AML-193 (cell line): Measurements from ENCODE around the gene KLHL2.
"Not testable (repeated sequence)": the region's sequence is repeated elsewhere in the genome, so short reads cannot be mapped to it uniquely, and the experiment has no call there.

Experiments
- DNase-seq, 2 experiments: peaks; one replicate each; lab custom pipeline; 2025; lab: John Stamatoyannopoulos, UW

Gene KLHL2

GRCh38 chr4:165234766-165235165 lies 27.4 kb downstream of the KLHL2 start:
- no peak for DNase-seq

GRCh38 chr4:165236852-165237251 lies 29.5 kb downstream of the KLHL2 start:
- DNase-seq, result not testable (repeated sequence)

- DNase-seq, result not testable (repeated sequence)
Observed at GRCh38 chr4:165238041-165238640, 30.8 kb downstream of the KLHL2 start.

GRCh38 chr4:165240761-165241160 lies 33.4 kb downstream of the KLHL2 start:
- DNase-seq, result not testable (repeated sequence)

- not testable (repeated sequence) for DNase-seq
Observed at GRCh38 chr4:165244148-165244547, 36.8 kb downstream of the KLHL2 start.

GRCh38 chr4:165244587-165245186 lies 37.3 kb downstream of the KLHL2 start:
- DNase-seq, result not testable (repeated sequence)

GRCh38 chr4:165248102-165248501 lies 40.7 kb downstream of the KLHL2 start:
- peak; percentile 54 to 59 for DNase-seq

- DNase-seq, result not testable (repeated sequence)
Observed at GRCh38 chr4:165248904-165249303, 41.5 kb downstream of the KLHL2 start.

- not testable (repeated sequence) for DNase-seq
Observed at GRCh38 chr4:165254771-165255170, 47.4 kb downstream of the KLHL2 start.

GRCh38 chr4:165255439-165255838 lies 48.1 kb downstream of the KLHL2 start:
- peak; percentile 87 to 89 for DNase-seq

- DNase-seq, result peak; percentile 48 to 58
Observed at GRCh38 chr4:165256074-165256659, 48.8 kb downstream of the KLHL2 start.

GRCh38 chr4:165259776-165260175 lies 52.4 kb downstream of the KLHL2 start:
- DNase-seq, result not testable (repeated sequence)

GRCh38 chr4:165262306-165262705 lies 54.9 kb downstream of the KLHL2 start:
- DNase-seq, result not testable (repeated sequence)

- not testable (repeated sequence) for DNase-seq
Observed at GRCh38 chr4:165263466-165263865, 56.1 kb downstream of the KLHL2 start.

- not testable (repeated sequence) for DNase-seq
Observed at GRCh38 chr4:165269931-165270330, 62.6 kb downstream of the KLHL2 start.

- not testable (repeated sequence) for DNase-seq
Observed at GRCh38 chr4:165273443-165273842, 66.1 kb downstream of the KLHL2 start.

- not testable (repeated sequence) for DNase-seq
Observed at GRCh38 chr4:165275357-165275756, 68.0 kb downstream of the KLHL2 start.

- not testable (repeated sequence) for DNase-seq
Observed at GRCh38 chr4:165279531-165279930, 72.2 kb downstream of the KLHL2 start.

- not testable (repeated sequence) for DNase-seq
Observed at GRCh38 chr4:165284697-165285096, 77.3 kb downstream of the KLHL2 start.

- not testable (repeated sequence) for DNase-seq
Observed at GRCh38 chr4:165286619-165287340, 79.4 kb downstream of the KLHL2 start.

- no peak for DNase-seq
Observed at GRCh38 chr4:165288226-165288625, 80.9 kb downstream of the KLHL2 start.

GRCh38 chr4:165288639-165289422 lies 81.5 kb downstream of the KLHL2 start:
- peak in 1 of 2 experiments; percentile 21 for DNase-seq
